GM12873 (cell line): ENCODE results near the gene WASF2.

Experiments used
- TF ChIP-seq, protein P1 (sequence below): IDR thresholded peaks from 2 replicates; pipeline ENCODE4 v1.5.1; 2012; ENCODE audit warnings: low read depth, mild to moderate bottlenecking, moderate library complexity, low read length, control low read depth; ENCODE audit not compliant: insufficient read depth; ENCODE audit errors: missing control alignments

WASF2 gene, protein sequence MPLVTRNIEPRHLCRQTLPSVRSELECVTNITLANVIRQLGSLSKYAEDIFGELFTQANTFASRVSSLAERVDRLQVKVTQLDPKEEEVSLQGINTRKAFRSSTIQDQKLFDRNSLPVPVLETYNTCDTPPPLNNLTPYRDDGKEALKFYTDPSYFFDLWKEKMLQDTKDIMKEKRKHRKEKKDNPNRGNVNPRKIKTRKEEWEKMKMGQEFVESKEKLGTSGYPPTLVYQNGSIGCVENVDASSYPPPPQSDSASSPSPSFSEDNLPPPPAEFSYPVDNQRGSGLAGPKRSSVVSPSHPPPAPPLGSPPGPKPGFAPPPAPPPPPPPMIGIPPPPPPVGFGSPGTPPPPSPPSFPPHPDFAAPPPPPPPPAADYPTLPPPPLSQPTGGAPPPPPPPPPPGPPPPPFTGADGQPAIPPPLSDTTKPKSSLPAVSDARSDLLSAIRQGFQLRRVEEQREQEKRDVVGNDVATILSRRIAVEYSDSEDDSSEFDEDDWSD

DNA sequence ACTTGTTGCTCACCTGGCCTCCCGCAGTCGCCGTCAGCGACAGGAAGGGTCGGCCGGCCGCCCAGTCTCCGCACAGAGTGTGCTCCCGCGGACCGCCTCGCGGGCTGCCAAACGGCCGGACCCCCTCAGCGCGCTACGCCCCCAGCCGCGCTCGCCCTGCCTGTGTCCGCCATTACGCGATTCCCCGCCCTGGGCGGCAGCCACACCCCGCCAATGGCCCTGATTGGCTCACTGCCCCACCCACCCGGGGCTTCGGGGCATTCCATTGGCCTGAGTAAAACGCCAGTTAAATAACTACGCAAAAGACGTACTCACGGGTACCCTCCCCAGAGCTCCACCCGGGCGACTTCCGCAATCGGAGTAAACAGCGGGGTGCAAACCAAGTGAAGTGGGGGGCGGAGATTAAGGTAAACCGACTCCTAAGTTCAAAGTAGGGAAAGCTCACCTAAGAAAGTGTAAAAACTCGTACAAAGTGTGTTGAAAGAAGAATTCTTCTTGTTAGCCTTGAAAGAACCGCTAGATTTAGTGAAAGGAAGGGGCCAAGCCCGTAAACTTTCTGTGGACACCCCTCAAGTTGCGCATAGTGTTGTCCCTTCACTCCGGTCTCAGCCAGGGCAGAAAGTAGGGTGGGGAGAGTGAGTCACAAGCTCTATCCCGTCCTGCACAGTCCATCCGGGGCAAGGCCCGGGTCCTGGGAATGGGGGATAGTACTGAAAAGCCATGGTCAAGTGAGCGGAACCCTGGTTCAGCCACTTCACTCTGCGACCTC is at the start of gene WASF2:
TSS of gene WASF2 (minus strand) at position 195 of the 769 bp plus-strand sequence. CDS start 61,277 bp downstream, outside the sequence.
- TF ChIP-seq, protein P1, sequence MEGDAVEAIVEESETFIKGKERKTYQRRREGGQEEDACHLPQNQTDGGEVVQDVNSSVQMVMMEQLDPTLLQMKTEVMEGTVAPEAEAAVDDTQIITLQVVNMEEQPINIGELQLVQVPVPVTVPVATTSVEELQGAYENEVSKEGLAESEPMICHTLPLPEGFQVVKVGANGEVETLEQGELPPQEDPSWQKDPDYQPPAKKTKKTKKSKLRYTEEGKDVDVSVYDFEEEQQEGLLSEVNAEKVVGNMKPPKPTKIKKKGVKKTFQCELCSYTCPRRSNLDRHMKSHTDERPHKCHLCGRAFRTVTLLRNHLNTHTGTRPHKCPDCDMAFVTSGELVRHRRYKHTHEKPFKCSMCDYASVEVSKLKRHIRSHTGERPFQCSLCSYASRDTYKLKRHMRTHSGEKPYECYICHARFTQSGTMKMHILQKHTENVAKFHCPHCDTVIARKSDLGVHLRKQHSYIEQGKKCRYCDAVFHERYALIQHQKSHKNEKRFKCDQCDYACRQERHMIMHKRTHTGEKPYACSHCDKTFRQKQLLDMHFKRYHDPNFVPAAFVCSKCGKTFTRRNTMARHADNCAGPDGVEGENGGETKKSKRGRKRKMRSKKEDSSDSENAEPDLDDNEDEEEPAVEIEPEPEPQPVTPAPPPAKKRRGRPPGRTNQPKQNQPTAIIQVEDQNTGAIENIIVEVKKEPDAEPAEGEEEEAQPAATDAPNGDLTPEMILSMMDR, result no peak

DNA sequence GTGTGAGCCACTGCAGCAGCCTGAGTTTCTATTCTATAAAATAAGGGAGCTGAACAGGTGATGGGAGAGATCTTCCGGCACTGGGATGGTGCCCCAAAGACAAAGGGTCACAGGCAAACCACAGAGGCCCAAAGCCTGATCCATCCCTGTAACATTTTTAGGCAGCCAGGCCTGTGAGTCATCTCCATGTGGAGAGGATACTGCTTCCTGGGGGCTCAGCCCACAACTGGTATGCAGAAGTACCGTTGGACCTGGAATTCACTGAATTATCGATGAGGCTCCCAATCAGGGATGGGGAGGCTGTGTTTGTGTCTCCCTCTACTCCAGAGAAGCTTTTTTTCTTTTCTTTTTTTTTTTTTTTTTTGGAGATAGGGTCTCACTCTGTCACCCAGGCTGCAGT is 48.8 kb upstream of the WASF2 start:
- TF ChIP-seq, protein P1, result no peak

DNA sequence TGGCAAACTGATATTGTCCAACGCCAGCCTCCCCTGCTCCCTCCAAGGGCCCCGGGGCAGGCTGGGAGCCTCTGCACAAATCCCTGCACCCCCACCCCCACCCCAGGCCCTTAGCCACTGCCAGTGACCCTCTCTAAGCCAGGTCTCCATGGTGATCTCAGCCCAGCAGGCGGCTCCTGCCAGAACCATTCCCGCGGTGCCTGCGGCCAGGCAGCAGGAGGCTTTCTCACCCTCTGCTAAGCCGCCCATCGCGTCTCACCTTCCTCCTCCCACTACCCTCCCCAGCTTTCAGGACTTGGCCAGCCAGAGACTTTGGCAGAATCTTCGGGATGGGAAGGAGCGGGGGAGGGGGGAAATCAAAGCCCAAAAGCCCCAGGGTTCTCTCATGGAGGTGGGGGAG is 46.8 kb upstream of the WASF2 start:
- TF ChIP-seq, protein P1, result no peak

DNA sequence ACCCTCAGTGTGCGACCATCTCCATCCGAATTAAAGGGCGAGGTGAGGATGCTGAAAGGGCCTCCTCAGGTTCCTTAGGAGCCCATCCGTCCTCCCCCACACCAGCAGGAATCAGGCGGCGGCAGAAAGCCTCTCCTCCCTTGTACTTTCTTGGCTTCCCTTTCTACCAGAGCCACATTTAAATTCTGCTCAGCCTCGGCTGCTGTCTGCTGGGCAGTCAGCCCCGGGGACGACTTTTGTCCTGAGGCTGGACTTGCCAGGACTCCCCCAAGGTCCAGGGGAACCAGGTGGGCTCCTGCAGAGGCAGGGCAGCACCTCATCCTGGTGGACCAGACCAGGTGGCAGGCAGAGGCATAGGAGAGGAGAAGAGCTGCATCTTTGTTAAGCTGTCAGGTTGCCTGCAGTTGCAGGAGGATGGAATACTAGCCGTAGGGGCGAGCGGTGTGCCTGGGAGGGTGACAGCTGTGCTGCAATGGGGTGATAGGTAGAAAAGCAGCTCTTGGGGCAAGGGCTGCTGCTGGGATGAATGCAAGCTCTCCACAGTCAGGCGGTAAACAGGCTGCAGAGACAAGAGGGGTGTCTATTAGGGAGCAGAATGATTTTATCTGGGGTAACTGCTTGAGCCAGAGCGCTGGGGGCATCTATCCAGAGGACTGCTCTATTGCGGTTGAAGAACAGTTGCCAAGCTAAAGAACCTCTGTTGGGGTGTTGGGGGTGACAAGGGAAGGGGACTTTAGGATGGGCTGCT is 46.2 kb upstream of the WASF2 start:
- TF ChIP-seq, protein P1, result no peak

DNA sequence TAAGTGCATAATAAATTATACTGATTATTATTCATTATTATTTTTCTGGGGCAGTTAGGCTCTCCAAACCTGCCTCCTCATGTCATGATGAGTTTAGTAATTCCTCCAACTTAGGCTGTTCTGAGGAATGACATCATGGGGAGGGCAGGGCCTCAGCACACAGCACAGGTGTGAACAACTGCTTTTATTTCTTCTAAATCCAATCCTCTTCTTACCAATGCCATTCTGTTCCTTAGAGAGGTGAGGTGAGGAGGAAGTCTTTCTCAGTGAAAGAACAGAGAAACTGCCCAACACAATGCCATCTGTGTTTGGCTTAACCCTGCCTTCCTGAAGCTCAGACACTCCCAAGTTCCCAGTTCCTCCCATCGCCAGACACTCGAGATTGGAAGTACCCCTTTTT is 45.4 kb upstream of the WASF2 start:
- TF ChIP-seq, protein P1, result no peak

DNA sequence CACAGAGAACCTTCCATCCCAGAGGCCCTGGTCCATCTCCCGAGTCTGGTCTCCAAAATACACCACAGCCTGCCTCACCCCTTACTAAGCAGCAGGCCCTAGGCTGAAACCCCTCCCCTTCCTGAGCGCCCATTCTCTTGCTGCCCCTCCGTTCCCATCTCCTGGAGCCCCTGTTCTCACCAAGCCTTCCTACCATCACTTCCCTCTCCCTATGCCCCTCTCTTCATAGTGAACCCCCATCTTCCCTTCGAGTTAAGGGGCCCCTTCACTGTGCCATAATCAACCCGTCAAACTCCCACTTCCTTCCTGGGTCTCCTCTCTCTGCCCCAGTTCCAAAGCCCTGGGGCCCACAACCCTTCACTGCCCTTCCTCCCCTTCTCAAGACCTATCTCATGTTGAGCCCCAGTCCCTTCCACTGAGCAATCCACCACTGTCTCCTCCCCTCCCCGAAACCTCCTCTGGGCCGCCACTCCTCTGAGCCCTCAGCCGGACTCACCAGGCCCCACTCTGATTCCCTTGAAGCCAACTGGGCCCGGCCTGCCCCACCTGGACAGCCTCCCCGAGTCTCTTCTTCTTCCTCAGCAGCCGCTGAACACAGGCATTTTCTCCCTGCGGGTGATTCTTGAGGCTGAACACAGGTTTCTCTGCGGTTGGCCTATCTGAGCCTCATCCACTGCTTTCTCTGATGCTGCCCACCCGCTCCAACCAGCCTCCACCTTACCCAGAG is 42.2 kb upstream of the WASF2 start:
- TF ChIP-seq, protein P1, result no peak
